NCI-H1694 treated with DMSO at 0.1 percent for 48 hours (cell line): Measurements from ENCODE around the gene PXMP4.
"Not testable (repeated sequence)": the region's sequence is repeated elsewhere in the genome, so short reads cannot be mapped to it uniquely, and the experiment has no call there.

Source experiments
- DNase-seq: peaks from one replicate; lab custom pipeline; 2025; lab: John Stamatoyannopoulos, UW

PXMP4 gene, protein sequence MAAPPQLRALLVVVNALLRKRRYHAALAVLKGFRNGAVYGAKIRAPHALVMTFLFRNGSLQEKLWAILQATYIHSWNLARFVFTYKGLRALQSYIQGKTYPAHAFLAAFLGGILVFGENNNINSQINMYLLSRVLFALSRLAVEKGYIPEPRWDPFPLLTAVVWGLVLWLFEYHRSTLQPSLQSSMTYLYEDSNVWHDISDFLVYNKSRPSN

GRCh38 chr20:33719989-33720709 is at the start of gene PXMP4:
TSS of gene PXMP4 (minus strand) at chr20:33720310. CDS start at chr20:33720207, 103 bp downstream.
- peak; percentile 99 for DNase-seq

GRCh38 chr20:33769043-33769442 is 48.9 kb upstream of the PXMP4 start:
- no peak for DNase-seq

- no peak for DNase-seq
These were observed 47.6 kb upstream of the PXMP4 start for GRCh38 chr20:33767777-33768138.

DNA sequence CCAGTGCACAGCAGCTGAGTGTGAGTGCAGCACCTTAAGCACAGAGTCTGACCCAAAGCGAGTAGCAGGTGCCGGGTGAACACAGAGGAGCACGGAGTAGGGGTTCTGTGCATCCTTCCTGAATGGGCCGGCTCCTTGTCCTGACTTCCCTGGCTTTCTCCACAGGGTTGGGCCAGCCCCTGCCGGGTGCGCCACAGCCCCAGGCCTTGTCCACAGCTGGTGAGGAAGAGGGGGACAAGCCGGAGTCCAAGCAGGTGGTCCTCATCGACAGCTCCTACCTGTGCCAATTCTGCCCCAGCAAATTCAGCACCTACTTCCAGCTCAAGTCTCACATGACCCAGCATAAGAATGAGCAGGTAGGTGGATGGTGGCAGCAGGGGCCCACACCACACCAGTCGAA is 46.6 kb upstream of the PXMP4 start:
- DNase-seq = no peak

- no peak for DNase-seq
These were observed 45.5 kb upstream of the PXMP4 start for GRCh38 chr20:33765592-33765991.

DNA sequence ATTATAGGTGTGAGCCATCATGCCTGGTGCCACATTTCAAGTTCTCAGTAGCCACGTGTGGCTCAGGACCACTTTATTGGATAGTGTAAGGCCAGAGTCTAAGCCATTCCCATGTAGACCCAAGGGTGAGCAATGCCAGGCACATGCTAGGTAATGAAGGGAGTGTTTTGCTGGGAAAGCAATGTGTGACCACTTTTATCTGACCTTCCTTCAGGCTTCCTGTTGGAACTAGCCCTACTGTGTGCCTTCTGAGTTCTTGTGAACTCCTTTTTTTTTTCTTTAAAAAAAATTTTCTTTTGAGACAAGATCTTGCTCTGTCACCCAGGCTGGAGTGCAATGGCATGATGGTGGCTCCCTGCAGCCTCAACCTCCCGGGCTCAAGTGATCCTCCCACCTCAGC is 45.0 kb upstream of the PXMP4 start:
- no peak for DNase-seq

GRCh38 chr20:33761698-33762250 is 41.7 kb upstream of the PXMP4 start:
- DNase-seq = no peak

DNA sequence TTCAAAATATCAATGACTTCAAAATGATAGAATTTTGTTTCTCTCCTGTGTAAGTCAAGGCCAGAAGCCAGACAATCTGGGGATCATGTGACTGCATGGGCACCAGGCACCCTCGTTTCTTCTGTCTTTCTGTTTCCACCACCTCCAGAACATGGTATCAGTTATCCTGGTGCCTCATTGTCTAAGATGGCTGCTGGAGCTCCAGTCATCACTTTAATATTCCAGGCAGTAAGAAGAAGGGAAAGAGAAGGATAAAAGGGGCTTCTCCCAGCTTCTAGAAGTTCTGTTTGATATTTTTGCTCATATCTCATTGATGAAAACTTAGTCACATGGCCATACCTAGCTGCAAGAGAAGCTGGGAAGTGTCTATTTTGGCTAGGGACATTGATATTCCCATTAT is 37.3 kb upstream of the PXMP4 start:
- no peak for DNase-seq

GRCh38 chr20:33757046-33757445 is 36.9 kb upstream of the PXMP4 start:
- no peak for DNase-seq

DNA sequence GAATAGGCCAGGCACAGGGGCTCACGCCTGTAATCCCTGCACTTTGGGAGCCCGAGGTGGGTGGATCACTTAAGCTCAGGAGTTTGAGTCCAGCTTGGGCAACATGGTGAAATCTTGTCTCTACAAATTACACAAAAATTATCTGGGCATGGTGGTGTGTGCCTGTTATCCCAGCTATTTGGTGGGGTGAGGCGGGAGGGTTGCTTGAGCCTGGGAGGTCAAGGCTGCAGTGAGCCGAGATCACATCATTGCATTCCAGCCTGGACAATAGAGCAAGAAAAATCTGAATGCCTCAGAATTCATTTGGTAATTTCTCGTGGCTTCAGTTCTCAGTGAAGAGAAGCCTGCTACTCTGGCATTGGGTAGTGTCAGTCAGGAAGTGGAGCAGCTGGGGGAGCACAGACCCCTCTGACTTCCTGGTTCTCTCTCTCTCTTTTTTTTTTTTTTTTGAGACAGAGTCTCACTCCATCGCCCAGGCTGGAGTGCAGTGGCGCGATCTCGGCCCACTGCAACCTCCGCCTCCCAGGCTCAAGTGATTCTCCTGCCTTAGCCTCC is 35.9 kb upstream of the PXMP4 start:
- DNase-seq = not testable (repeated sequence)

DNA sequence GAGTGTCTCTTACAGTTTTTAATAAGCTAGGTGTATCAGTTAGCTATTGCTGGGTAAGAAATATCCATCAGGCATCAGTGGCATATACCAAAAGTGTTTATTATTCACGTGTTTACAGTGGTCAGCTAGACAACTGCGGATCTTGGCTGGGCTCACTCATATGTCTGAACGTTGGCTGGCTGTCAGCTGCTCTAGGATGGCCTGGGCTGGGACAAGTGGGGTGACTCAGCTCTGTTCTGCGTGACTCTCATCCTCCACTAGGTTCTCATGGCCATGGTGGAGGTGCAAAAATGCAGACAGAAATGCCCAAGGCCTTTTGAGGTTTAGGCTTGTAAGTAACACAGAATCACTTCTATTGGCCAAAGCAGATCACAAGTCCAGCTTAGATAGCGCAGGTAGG is 33.7 kb upstream of the PXMP4 start:
- no peak for DNase-seq

GRCh38 chr20:33753143-33753542 is 33.0 kb upstream of the PXMP4 start:
- DNase-seq = no peak

- no peak for DNase-seq
These were observed 31.7 kb upstream of the PXMP4 start for GRCh38 chr20:33751775-33752174.

DNA sequence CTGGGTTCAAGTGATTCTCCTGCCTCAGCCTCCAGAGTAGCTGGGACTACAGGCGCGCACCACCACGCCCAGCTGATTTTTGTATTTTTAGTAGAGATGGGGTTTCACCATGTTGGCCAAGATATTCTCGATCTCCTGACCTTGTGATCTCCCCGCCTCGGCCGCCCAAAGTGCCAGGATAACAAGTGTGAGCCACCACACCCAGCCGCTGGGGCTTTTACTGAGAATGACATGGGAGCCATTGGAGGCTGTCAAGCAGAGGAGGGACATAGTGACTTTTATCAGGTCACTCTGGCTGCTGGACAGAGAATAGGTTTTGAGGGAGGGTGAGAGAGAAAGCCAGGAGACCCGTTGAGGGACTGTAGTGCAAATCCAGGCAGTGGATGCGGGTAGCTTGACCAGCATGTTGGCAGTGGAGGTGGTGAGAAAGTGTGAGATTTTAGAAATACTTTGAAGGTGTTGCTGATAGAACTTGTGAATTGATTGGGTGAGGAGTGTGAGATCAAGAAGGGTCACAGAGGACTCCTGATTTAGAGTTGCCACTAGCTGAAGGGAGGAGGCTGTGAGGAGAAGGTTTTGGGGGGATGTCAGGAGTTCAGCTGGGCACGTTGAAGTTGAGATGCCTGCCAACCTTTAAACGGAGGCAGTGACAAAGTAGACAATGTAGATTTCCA is 26.4 kb upstream of the PXMP4 start:
- DNase-seq = no peak

DNA sequence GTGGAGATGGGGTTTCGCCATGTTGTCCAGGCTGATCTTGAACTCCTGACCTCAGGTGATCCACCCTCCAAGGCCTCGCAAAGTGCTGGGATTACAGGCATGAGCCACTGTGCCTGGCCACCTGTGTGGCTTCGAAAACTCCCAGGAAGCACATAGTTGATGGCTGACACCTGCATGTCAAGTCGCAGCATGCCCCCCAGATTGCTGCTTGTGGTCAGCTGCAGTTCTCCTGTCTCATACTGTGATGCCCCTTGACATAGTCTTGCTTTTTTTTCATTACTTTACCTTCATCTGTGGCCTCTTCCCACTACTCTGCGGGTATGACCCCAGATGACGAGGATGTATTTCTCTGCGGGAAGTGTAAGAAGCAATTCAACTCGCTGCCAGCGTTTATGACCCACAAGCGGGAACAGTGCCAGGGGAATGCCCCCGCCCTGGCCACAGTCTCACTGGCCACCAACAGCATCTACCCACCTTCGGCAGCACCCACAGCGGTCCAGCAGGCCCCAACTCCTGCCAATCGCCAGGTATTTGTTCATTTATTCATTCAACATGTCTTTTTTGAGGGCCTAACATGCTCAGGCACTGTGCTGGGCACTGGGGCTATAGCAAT is 24.8 kb upstream of the PXMP4 start:
- DNase-seq = no peak

GRCh38 chr20:33744181-33744580 is 24.1 kb upstream of the PXMP4 start:
- DNase-seq = no peak

DNA sequence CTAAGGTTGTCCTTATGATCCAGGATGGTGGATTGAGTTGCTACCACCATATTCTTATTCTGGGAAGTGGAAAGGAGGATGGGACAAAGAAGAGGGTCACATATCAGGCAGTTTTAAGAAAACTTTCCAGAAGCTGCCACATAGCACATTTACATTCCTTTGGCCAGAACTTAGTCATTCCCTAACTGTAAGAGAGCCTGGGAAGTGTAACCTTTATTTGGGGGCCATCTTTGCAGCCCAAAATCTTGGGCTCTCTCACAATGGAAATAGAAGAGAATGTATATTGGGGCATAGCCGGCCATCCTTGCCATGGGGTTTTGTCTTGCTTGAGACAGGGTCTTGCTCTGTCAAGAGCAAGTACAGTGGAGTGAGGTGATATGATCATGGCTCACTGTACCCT is 20.1 kb upstream of the PXMP4 start:
- DNase-seq = no peak

DNA sequence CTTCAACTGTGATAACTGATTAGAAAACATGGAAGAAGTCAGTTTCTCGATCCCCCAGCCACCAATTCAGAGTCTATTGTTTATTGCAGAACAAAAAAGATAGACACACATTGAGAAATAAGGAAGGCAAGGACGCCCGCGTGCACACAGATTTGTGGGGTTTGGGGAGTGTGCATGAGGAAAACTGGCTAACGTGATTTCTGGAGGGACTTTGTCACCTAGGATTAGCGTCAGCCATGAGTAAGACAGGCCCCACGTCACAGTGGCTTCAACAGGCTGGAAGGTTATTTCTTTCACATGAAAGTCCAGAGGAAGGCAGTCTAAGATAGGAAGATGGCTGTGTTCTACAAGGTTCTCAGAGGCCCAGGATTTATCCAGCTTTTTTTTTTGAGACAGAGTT is 19.4 kb upstream of the PXMP4 start:
- no peak for DNase-seq

- no peak for DNase-seq
These were observed 16.9 kb upstream of the PXMP4 start for GRCh38 chr20:33736962-33737361.

GRCh38 chr20:33733654-33734576 is 13.8 kb upstream of the PXMP4 start:
- DNase-seq = no peak
